Subcutaneous abdominal adipose tissue (tissue), 5 donors: ENCODE data around the gene MS4A10.

Experiments used
- H3K27ac ChIP-seq: one replicate; pipeline ENCODE4 v1.7.0; 2013; ENCODE audit warnings: low read depth, mild to moderate bottlenecking, inconsistent platforms, low read length, moderate library complexity
- H3K27me3 ChIP-seq, 5 donors: one replicate each; pipeline ENCODE4 v1.7.0; 2013; ENCODE audit warnings: low read length in 5 of 5, inconsistent platforms in 1 of 5; ENCODE audit not compliant: control insufficient read depth in 5 of 5, insufficient read depth in 4 of 5
- H3K36me3 ChIP-seq, 5 donors: one replicate each; pipeline ENCODE4 v1.7.0; 2013; ENCODE audit warnings: low read length in 5 of 5; ENCODE audit not compliant: control insufficient read depth in 5 of 5, insufficient read depth in 5 of 5
- H3K4me1 ChIP-seq, 5 donors: one replicate each; pipeline ENCODE4 v1.7.0; 2013; ENCODE audit warnings: low read length in 5 of 5, mild to moderate bottlenecking in 3 of 5, moderate library complexity in 1 of 5; ENCODE audit not compliant: control insufficient read depth in 5 of 5, insufficient read depth in 5 of 5
- H3K4me3 ChIP-seq, 5 donors: one replicate each; pipeline ENCODE4 v1.7.0; 2013; ENCODE audit warnings: low read length in 5 of 5, low read depth in 1 of 5
- H3K9ac ChIP-seq, 5 donors: one replicate each; pipeline ENCODE4 v1.7.0; 2013; ENCODE audit warnings: low read length in 5 of 5, mild to moderate bottlenecking in 4 of 5, moderate library complexity in 3 of 5
- H3K9me3 ChIP-seq, 5 donors: one replicate each; pipeline ENCODE4 v1.7.0; 2013; ENCODE audit warnings: low read length in 5 of 5; ENCODE audit not compliant: control insufficient read depth in 5 of 5
- donor health status: healthy.
- donor health status: healthy.
- donor health status: healthy.
- donor health status: healthy.
- donor health status: healthy.

Gene MS4A10

DNA sequence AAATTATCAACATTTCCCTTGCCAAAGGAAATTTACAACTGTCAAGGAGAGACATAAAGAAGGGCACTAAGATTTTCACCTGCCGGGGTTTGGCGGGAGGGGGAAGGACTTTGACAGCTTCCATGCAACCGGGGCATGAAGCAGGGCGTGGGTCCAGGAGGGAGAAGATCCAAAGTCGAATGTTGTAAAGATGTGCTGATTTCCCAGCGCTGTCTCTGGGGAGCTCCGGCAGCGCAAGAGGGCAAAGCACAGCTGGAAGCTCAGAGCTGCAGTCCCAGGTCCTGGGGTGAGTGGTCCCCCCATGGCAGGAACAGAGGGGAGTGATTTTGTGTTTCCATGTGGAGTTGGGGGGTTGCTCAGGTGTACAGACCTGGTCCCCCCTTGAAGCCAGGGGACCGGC is at the start of gene MS4A10:
Gene MS4A10, plus strand, starts transcription at position 198 of the 400 bp plus-strand sequence. CDS start 5,003 bp downstream, outside the sequence.
- H3K9ac ChIP-seq: no peak within 1 kb of the TSS
- no peaks in the 10 kb centered on the region for H3K36me3 ChIP-seq
- H3K4me3 ChIP-seq: no peak within 1 kb of the TSS
- no peak within 1 kb of the TSS for H3K27ac ChIP-seq
- peaks cover 0 to 5% (median 0%) of the 10 kb centered on the region in 5 donors for H3K27me3 ChIP-seq
- H3K9me3 ChIP-seq: no peaks in the 10 kb centered on the region
- H3K4me1 ChIP-seq: peaks cover 15 to 38% (median 30%) of the 10 kb centered on the region in 5 donors

DNA sequence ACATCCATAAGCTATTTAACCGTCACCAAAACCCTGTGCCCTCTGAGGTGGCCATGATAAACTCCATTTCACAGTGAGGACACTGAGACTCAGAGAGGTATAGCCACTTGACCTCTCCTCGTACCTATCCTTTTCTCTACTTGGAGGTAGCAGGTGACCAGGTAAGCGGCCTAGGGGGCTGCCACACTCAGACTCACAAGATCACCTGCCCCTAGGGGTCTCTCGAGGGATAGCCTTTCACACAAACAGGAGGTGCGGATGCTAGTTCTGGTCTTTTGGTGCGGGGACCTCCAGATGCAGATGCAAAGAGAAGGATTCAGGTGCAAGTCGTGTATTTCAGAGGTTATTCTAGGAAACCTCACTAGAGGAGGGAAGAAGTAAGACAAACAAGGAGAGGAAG is 46.0 kb upstream of the MS4A10 start:
- Histone ChIP-seq H3K9me3 (peaks cover 0 to 14% (median 8%) of the 10 kb centered on the region in 5 donors), H3K4me3 (no peak overlapping the region), H3K9ac (no peak overlapping the region), H3K27ac (no peak overlapping the region), H3K4me1 (no peaks in the 10 kb centered on the region), H3K27me3 (peaks cover 3 to 15% (median 4%) of the 10 kb centered on the region in 5 donors), H3K36me3 (no peaks in the 10 kb centered on the region)

DNA sequence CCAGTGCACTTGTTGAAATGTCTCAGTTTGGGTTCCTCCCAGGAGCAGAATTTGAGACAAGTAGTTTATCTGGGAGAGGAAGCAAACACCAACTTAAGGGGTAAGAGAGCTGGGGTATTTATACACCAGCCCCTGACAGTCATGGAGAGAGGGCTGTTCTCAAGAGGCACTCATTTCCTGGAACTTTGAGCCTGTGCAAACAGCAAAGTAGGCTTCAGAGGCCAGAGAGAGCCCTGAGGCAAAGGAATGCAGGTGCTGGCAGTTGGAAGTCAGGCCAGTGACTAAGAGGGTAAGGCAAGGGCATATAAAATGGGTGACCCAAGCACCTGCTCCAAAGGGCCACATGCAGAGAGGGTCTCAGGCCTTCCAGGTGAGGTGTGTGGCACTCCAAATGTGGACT is 44.6 kb upstream of the MS4A10 start:
- Histone ChIP-seq H3K9me3 (peaks cover 0 to 14% (median 8%) of the 10 kb centered on the region in 5 donors), H3K4me3 (no peak overlapping the region), H3K36me3 (no peaks in the 10 kb centered on the region), H3K27ac (no peak overlapping the region), H3K9ac (no peak overlapping the region), H3K27me3 (peaks cover 3 to 15% (median 4%) of the 10 kb centered on the region in 5 donors), H3K4me1 (no peaks in the 10 kb centered on the region)

DNA sequence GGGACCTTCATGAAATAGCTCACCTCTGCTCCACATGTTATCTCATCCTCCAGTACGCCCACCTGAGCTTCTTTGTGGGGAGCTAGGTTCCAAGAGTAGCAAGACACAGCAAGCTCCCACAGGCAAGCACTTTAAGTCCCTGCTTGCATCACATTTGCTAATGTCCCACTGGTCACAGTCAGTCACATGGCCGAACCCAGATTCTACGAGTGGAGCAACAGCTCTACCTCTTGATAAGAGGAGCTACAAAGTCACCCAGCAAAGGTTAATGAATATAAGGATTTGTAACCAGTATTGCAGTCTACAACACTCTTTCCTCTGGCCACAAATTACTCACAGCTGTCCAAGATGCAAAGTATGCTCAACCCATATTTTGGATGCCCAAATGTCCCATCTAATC is 43.7 kb upstream of the MS4A10 start:
- H3K27me3 ChIP-seq: peaks cover 3 to 15% (median 4%) of the 10 kb centered on the region in 5 donors
- no peaks in the 10 kb centered on the region for H3K4me1 ChIP-seq
- peaks cover 0 to 14% (median 8%) of the 10 kb centered on the region in 5 donors for H3K9me3 ChIP-seq
- no peak overlapping the region for H3K4me3 ChIP-seq
- H3K36me3 ChIP-seq: no peaks in the 10 kb centered on the region
- no peak overlapping the region for H3K9ac ChIP-seq
- no peak overlapping the region for H3K27ac ChIP-seq

DNA sequence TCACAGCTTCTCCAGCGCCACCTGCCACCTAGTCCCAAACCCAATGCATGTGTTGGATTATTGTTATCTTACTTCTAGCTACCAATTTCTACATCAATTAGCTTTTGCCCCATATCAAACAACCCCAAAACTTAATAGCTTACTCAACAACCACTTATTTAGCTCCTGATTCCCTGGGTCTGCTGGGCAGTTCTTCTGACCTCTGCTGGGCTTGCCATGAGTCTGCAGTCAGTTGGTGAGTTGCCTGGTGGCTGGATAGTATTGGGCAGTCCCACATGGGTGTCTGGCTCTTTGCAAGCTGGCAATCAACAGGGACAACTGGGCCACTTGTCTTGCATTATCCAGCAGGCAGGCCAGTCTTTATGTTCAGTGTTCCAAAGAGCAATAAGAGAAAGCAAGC is 42.1 kb upstream of the MS4A10 start:
- H3K36me3 ChIP-seq: no peaks in the 10 kb centered on the region

DNA sequence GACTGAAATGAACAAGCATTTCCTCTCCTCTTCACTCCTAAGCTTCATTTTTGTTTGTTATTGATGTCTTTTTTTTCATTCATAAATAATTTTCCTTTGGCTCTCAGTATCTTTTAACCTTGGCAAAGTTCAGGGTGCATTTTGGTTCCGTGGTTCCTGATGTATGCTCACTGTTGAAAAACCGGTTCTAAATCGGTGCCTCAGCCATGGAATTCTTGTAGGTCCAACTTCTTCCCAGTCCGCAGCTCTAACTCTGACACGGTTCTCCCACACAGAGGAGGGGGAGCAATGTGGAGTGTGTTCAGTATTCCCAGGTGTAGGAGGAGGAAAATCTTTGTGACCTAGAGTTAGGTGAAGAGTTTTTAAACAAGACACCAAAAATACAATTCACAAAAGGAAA is 41.0 kb upstream of the MS4A10 start:
- Histone ChIP-seq H3K36me3 (no peaks in the 10 kb centered on the region), H3K9me3 (peaks cover 0 to 14% (median 8%) of the 10 kb centered on the region in 5 donors), H3K4me1 (peaks cover 0 to 4% (median 0%) of the 10 kb centered on the region in 5 donors), H3K4me3 (no peak overlapping the region), H3K27ac (no peak overlapping the region), H3K9ac (no peak overlapping the region), H3K27me3 (peaks cover 3 to 11% (median 4%) of the 10 kb centered on the region in 5 donors)

More for the DNA sequence above, 42.1 kb upstream of the MS4A10 start:
- Histone ChIP-seq H3K9me3 (peaks cover 0 to 14% (median 8%) of the 10 kb centered on the region in 5 donors), H3K4me1 (peaks cover 0 to 4% (median 0%) of the 10 kb centered on the region in 5 donors), H3K4me3 (no peak overlapping the region), H3K9ac (no peak overlapping the region), H3K27ac (no peak overlapping the region), H3K27me3 (peaks cover 3 to 9% (median 3%) of the 10 kb centered on the region in 5 donors)

DNA sequence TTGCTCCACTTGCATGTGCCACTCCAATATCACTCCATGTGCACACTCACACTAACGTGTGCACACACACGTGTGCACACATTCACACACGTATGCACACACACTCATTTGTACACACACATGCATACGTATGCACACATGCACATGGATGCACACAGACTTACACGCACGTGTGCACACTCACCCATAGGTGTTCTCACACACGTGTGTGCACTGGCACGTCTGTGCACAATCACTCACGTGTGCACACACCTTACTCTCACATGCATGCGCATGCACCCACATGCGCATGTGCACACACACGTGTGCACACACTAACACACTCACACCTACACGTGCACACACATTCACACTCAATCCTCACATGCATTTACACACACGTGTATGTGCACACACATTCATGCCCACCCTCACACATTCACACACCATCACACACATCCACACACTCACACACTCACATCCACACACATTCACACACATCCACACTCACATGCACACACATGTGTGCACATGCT is 37.7 kb upstream of the MS4A10 start:
- Histone ChIP-seq H3K27ac (no peak overlapping the region), H3K4me1 (peaks cover 0 to 4% (median 0%) of the 10 kb centered on the region in 5 donors), H3K4me3 (no peak overlapping the region), H3K9ac (no peak overlapping the region), H3K9me3 (peaks cover 0 to 5% (median under 1%) of the 10 kb centered on the region in 5 donors), H3K36me3 (no peaks in the 10 kb centered on the region), H3K27me3 (peaks cover 3 to 11% (median 8%) of the 10 kb centered on the region in 5 donors)

DNA sequence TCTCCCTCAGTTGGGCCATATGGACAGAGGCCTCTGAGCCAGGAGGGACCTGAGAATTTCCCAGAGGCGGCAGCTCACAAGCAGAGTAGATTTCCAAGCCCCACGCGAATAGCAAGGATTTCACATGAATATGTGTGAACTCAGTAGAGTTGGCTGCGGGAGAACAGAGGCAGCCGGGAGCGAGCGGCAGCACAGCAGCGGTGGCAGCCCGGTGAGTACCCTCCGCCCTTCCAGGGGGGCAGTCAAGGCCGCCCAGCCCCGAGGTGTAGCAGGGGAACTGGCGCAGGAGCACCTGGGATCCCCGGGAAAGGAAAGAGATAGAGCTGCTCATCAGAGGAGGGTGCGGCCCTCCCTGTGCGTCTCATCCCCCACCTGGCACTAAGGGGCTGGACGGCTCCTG is 36.9 kb upstream of the MS4A10 start:
- H3K4me1 ChIP-seq: peaks cover 0 to 4% (median 0%) of the 10 kb centered on the region in 5 donors
- H3K27me3 ChIP-seq: peaks cover 3 to 15% (median 13%) of the 10 kb centered on the region in 5 donors
- no peak overlapping the region for H3K4me3 ChIP-seq
- no peaks in the 10 kb centered on the region for H3K36me3 ChIP-seq
- H3K27ac ChIP-seq: no peak overlapping the region
- H3K9ac ChIP-seq: no peak overlapping the region
- H3K9me3 ChIP-seq: no peaks in the 10 kb centered on the region

DNA sequence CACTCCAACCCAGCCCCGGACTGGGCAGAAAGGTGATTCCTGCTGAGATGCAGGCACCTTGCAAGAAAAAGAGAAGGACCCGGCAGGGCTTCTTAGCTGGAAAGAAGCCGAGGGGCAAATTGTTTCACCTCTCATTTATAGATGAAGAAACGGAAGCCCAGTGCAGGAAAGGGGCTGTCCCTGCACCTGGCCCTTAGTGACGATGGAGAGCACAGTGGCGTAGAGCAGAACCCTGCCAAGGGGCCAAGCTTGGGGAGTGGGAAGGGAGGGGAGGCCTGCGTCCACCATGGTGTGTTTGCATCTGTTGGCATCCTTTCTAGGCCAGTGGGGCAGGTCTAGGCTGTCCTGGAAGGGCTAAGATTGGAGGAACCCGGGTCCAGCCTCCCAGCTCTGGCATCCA is 36.3 kb upstream of the MS4A10 start:
- Histone ChIP-seq H3K27ac (no peak overlapping the region), H3K27me3 (peaks cover 3 to 17% (median 13%) of the 10 kb centered on the region in 5 donors), H3K4me3 (no peak overlapping the region)

DNA sequence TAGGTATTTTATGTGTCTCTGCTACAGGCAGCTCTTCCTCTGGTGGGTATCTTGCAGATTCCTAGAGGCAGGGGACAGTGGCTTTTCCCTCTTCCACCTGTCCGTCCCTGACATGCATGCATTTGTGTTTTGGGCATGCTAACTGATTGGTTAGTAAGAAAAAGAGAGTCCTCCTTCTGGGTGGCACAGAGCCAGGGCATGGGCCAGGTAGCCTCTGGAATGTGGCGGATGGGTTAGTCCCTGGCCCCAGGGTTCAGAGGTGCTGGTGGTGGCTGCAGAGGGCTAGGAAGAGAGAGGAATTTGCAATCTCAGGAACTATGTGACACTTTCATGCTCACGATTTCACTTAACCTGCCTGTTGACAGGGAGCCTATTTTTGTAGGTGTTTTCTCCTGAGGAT is 34.2 kb upstream of the MS4A10 start:
- no peak overlapping the region for H3K4me3 ChIP-seq
- H3K27me3 ChIP-seq: peaks cover 3 to 19% (median 13%) of the 10 kb centered on the region in 5 donors
- no peak overlapping the region for H3K9ac ChIP-seq
- no peaks in the 10 kb centered on the region for H3K36me3 ChIP-seq
- peaks cover 0 to 4% (median 0%) of the 10 kb centered on the region in 5 donors for H3K4me1 ChIP-seq
- H3K9me3 ChIP-seq: no peaks in the 10 kb centered on the region
- H3K27ac ChIP-seq: no peak overlapping the region

More for the DNA sequence above, 36.3 kb upstream of the MS4A10 start:
- Histone ChIP-seq H3K9me3 (no peaks in the 10 kb centered on the region), H3K9ac (no peak overlapping the region), H3K36me3 (no peaks in the 10 kb centered on the region), H3K4me1 (peaks cover 0 to 4% (median 0%) of the 10 kb centered on the region in 5 donors)
